Measurements from ENCODE around the gene TMPRSS12.
"Not testable (repeated sequence)": the region's sequence is repeated elsewhere in the genome, so short reads cannot be mapped to it uniquely, and the experiment has no call there.

TMPRSS12 gene

DNA sequence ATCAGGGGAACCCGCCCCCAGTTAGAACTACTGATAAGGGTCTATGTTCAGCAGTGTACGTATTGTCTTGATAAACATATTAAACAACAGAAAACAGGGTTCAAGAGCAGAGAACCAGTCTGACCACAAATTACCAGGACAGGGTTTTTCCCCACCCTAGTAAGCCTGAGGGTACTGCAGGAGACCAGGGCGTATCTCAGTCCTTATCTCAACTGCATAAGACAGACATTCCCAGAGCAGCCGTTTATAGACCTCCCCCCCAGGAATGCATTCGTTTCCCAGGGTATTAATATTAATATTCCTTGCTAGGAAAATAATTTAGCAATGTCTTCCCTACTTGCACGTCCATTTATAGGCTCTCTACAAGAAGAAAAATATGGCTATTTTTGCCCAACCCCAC is 69.6 kb downstream of the TMPRSS12 start:
- H3K27me3 ChIP-seq (ENCODE audit: control insufficient read depth, insufficient read depth, low read length); DNase-seq (ENCODE audit: low read depth, low spot score); H3K4me1 ChIP-seq (ENCODE audit: control insufficient read depth, insufficient read depth, low read length); H3K36me3 ChIP-seq (ENCODE audit: control insufficient read depth, insufficient read depth, low read length); H3K9me3 ChIP-seq (ENCODE audit: control insufficient read depth, insufficient read depth, low read length); H3K27ac ChIP-seq (ENCODE audit: low read length); H3K4me3 ChIP-seq (ENCODE audit: low read length): not testable (repeated sequence)
- no CpG with 5 or more reads among the region's 6 CpGs for WGBS (ENCODE audit: insufficient coverage, insufficient read length)

DNA sequence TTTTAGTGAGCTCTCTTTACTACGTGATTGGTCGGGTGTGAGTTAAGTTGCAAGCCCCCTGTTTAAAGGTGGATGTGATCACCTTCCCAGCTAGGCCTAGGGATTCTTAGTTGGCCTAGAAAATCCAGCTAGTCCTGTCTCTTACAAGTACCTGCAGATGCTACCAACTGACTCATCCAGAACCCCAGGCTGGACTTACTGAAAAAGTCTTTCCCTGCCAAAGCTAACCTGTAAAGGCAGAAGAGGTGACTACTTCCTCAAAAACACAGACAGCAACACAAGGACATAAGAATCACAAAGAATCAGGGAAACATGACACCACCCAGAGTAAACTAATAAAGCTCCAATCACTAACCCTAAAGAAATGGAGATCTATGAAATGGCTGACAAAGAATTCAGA is 70.5 kb downstream of the TMPRSS12 start:
- DNase-seq (ENCODE audit: low read depth, low spot score), result no peak
- Histone ChIP-seq H3K36me3 (ENCODE audit: control insufficient read depth, insufficient read depth, low read length) (no peaks in the 10 kb centered on the region), H3K4me3 (ENCODE audit: low read length) (no peak overlapping the region), H3K27me3 (ENCODE audit: control insufficient read depth, insufficient read depth, low read length) (no peaks in the 10 kb centered on the region), H3K27ac (ENCODE audit: low read length) (no peak overlapping the region), H3K4me1 (ENCODE audit: control insufficient read depth, insufficient read depth, low read length) (no peaks in the 10 kb centered on the region), H3K9me3 (ENCODE audit: control insufficient read depth, insufficient read depth, low read length) (peaks cover 4% of the 10 kb centered on the region; the same call in 1 of the 2 replicates)
- WGBS (ENCODE audit: insufficient coverage, insufficient read length), result no CpG with 5 or more reads among the region's 2 CpGs

DNA sequence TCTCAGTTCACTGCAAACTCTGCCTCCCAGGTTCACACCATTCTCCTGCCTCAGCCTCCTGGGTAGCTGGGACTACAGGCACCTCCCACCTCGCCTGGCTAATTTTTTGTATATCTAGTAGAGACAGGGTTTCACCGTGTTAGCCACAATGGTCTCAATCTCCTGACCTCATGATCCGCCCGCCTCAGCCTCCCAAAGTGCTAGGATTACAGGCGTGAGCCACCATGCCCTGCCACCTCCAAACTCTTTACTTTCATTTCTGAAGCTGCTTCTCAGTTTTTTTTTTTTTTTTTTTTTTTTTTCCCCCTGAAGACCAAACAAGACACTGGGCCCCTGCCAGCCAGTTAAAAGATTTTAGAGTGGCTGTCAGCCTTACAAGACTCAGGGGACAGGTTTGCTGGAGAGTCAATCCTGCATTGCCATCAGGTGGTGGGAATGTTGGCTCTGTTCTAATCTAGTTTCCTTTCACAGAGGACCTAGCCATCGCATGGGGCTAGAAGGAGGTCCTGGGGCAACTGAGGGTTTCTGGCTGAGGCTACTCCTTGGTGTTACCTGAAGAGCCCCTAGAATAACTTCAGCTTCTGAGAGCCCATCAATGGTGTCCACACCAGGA is 72.3 kb downstream of the TMPRSS12 start:
- no peaks in the 10 kb centered on the region for H3K27me3 ChIP-seq (ENCODE audit: control insufficient read depth, insufficient read depth, low read length)
- no peaks in the 10 kb centered on the region for H3K36me3 ChIP-seq (ENCODE audit: control insufficient read depth, insufficient read depth, low read length)
- H3K9me3 ChIP-seq (ENCODE audit: control insufficient read depth, insufficient read depth, low read length), result peaks cover 4% of the 10 kb centered on the region; the same call in 1 of the 2 replicates
- no CpG with 5 or more reads among the region's 6 CpGs for WGBS (ENCODE audit: insufficient coverage, insufficient read length)
- H3K4me1 ChIP-seq (ENCODE audit: control insufficient read depth, insufficient read depth, low read length), result no peaks in the 10 kb centered on the region
- no peak for DNase-seq (ENCODE audit: low read depth, low spot score)
- no peak overlapping the region for H3K27ac ChIP-seq (ENCODE audit: low read length)
- no peak overlapping the region for H3K4me3 ChIP-seq (ENCODE audit: low read length)

DNA sequence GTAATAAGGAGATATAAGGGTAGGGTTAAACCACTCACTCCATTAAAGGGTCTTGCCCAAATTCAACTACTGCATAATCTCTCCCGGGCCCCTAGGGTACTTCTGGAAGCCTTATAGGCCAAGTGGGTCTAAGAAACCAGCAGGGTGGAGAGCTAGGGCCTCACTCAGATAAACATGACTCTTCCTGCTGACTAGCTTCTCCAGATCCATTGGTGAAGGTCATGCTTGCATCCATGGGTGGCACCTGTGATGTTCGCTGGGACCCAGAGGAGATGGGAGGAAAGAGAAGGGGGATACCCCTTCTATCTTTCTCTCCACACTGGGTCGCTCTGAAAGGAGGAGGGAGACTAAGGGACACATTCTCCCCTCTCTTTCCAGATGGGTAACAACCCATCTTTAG is 73.6 kb downstream of the TMPRSS12 start:
- Histone ChIP-seq H3K4me3 (ENCODE audit: low read length) (no peak overlapping the region), H3K36me3 (ENCODE audit: control insufficient read depth, insufficient read depth, low read length) (no peaks in the 10 kb centered on the region), H3K27ac (ENCODE audit: low read length) (no peak overlapping the region), H3K9me3 (ENCODE audit: control insufficient read depth, insufficient read depth, low read length) (peaks cover 4% of the 10 kb centered on the region; the same call in 1 of the 2 replicates), H3K4me1 (ENCODE audit: control insufficient read depth, insufficient read depth, low read length) (no peaks in the 10 kb centered on the region), H3K27me3 (ENCODE audit: control insufficient read depth, insufficient read depth, low read length) (no peaks in the 10 kb centered on the region)
- DNase-seq (ENCODE audit: low read depth, low spot score), result no peak
- WGBS (ENCODE audit: insufficient coverage, insufficient read length), result no CpG with 5 or more reads among the region's 3 CpGs

DNA sequence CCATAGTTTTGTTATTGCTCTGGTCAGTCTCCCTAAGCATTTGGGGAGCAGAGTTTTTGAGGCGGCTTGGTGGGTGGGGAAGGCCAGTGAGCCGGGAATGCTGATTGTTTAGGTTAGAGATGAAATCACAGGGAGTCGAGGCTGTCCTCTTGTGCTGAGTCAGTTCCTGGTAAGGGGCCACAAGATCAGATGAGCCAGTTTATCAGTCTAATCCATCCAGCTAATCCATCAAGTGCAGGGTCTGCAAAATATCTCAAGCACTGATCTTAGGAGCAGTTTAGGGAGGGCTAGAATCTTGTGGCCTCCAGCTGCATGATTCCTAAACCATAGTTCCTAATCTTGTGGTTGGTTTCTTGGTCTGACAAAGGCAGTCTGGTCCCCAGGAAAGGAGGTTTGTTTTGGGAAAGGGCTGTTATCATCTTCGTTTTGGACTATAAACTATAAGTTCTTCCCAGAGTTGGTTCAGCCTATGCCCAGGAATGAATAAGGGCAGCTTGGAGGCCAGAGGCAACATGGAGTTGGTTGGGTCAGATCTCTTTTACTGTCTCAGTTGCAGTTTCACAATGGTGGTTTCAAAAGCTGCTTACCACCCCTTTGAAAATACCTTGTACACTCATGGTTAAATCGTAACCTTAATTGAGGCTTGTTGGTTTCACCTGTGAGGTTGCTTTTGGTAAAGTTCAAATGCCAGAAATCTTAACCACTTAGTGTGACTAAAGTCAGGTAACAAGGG is 76.0 kb downstream of the TMPRSS12 start:
- Histone ChIP-seq H3K4me1 (ENCODE audit: control insufficient read depth, insufficient read depth, low read length) (no peaks in the 10 kb centered on the region), H3K27ac (ENCODE audit: low read length) (no peak overlapping the region), H3K36me3 (ENCODE audit: control insufficient read depth, insufficient read depth, low read length) (no peaks in the 10 kb centered on the region), H3K27me3 (ENCODE audit: control insufficient read depth, insufficient read depth, low read length) (no peaks in the 10 kb centered on the region), H3K4me3 (ENCODE audit: low read length) (no peak overlapping the region), H3K9me3 (ENCODE audit: control insufficient read depth, insufficient read depth, low read length) (peaks cover 2% of the 10 kb centered on the region; the same call in 1 of the 2 replicates)
- no CpG with 5 or more reads among the region's 5 CpGs for WGBS (ENCODE audit: insufficient coverage, insufficient read length)
- no peak for DNase-seq (ENCODE audit: low read depth, low spot score)

DNA sequence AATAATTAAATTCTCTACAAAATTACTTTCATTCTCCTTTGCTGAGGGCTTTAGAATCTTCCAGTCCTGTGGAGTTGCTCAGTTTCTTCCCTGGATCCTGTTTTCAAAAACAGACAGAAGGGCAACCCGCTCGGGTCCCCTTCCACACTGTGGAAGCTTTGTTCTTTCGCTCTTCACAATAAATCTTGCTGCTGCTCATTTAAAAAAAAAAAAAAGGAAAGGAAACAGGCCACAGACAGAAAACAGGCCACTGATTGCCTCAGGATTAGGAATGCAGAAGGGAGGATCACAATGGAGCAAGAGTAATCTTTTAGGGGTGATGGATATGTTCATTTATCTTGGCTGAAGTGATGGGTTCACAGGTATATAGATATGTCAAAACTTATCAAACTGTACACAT is 80.1 kb downstream of the TMPRSS12 start:
- Histone ChIP-seq H3K4me3 (ENCODE audit: low read length) (no peak overlapping the region), H3K4me1 (ENCODE audit: control insufficient read depth, insufficient read depth, low read length) (no peaks in the 10 kb centered on the region), H3K9me3 (ENCODE audit: control insufficient read depth, insufficient read depth, low read length) (no peaks in the 10 kb centered on the region), H3K27me3 (ENCODE audit: control insufficient read depth, insufficient read depth, low read length) (no peaks in the 10 kb centered on the region), H3K27ac (ENCODE audit: low read length) (no peak overlapping the region), H3K36me3 (ENCODE audit: control insufficient read depth, insufficient read depth, low read length) (no peaks in the 10 kb centered on the region)
- WGBS (ENCODE audit: insufficient coverage, insufficient read length), result no CpG with 5 or more reads among the region's 3 CpGs
- DNase-seq (ENCODE audit: low read depth, low spot score), result no peak

DNA sequence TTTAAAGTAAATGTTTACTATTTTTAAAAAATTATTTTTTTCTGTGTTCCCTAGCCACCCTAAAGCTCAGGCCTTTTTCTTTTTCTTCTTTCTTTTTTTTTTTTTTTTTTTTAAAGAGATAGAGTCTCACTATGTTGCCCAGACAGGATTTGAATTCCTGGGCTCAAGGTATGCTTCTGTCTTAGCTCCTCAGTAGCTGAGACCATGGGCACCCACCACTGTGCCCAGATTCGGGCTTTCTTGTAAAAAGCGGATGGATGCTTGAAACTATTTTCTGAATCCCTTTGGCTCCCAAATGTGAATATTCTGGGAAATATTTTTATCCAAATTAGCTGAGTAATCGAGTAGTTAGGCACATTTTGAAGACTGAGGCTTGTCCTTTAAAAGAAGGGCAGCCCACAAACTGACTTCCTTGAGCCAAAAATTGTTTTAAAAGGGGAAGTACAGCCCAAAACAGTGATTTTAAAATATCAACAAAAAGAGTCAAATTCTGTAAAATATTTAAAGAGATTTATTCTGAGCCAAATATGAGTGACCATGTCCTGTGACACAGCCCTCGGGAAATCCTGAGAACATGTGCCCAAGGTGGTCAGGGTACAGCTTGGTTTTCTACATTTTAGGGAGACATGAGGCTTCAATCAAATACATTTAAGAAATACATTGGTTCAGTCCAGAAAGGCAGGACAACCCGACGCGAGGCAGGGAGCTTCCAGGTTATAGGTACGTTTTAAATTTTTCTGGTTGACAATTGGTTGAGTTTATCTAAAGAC is 80.8 kb downstream of the TMPRSS12 start:
- H3K27ac ChIP-seq (ENCODE audit: low read length), result no peak overlapping the region
- DNase-seq (ENCODE audit: low read depth, low spot score), result no peak
- no CpG with 5 or more reads among the region's 8 CpGs for WGBS (ENCODE audit: insufficient coverage, insufficient read length)
- no peaks in the 10 kb centered on the region for H3K9me3 ChIP-seq (ENCODE audit: control insufficient read depth, insufficient read depth, low read length)
- no peaks in the 10 kb centered on the region for H3K4me1 ChIP-seq (ENCODE audit: control insufficient read depth, insufficient read depth, low read length)
- no peaks in the 10 kb centered on the region for H3K36me3 ChIP-seq (ENCODE audit: control insufficient read depth, insufficient read depth, low read length)
- no peak overlapping the region for H3K4me3 ChIP-seq (ENCODE audit: low read length)
- H3K27me3 ChIP-seq (ENCODE audit: control insufficient read depth, insufficient read depth, low read length), result no peaks in the 10 kb centered on the region

DNA sequence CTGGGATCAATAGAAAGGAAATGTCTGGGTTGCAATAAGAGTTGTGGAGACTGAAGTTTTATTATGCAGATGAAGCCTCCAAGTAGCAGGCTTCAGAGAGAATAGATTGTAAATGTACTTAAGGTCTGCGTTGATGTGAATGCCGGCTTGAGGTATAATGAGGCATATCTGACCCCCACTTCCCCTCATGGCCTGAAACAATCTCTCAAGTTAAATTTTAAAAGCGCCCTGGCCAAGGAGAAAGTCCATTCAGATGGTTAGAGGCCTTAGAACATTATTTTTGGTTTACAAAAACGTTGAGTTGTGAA is 81.4 kb downstream of the TMPRSS12 start:
- H3K27ac ChIP-seq (ENCODE audit: low read length), result no peak overlapping the region
- H3K4me1 ChIP-seq (ENCODE audit: control insufficient read depth, insufficient read depth, low read length), result no peaks in the 10 kb centered on the region
- no peaks in the 10 kb centered on the region for H3K36me3 ChIP-seq (ENCODE audit: control insufficient read depth, insufficient read depth, low read length)
- no peaks in the 10 kb centered on the region for H3K9me3 ChIP-seq (ENCODE audit: control insufficient read depth, insufficient read depth, low read length)
- H3K4me3 ChIP-seq (ENCODE audit: low read length), result no peak overlapping the region
- no peaks in the 10 kb centered on the region for H3K27me3 ChIP-seq (ENCODE audit: control insufficient read depth, insufficient read depth, low read length)
- no peak for DNase-seq (ENCODE audit: low read depth, low spot score)
- WGBS (ENCODE audit: insufficient coverage, insufficient read length), result no CpG with 5 or more reads among the region's 4 CpGs

DNA sequence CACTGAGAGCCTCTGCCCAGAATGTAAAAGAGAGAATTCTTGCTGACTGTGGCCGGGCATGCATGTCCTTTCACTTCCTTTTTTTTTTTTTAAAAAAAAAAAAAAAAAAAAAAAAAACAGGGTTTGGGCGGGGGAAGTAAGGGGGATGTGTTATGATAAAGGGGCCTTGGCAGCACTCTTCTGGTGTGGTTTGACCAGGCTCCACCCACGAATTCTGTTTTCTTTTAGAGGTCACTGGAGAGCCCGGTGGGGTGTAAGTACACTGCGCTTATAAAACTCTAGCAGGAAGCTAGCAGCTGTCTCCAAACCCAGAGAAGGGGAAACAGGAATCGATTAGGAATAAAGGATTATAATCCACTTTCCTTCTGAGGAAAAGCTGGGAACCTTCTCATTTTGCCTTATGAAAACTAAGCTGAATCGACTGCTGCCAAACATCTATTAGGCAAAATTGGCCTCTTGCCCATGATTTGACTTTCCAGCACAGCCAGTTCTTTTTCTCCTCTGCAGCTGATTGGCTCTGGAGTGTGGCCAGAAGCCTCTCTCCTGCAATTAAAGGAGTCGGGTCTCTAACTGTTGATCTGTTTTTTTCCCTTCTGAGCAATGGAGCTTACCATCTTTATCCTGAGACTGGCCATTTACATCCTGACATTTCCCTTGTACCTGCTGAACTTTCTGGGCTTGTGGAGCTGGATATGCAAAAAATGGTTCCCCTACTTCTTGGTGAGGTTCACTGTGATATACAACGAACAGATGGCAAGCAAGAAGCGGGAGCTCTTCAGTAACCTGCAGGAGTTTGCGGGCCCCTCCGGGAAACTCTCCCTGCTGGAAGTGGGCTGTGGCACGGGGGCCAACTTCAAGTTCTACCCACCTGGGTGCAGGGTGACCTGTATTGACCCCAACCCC is 82.0 kb downstream of the TMPRSS12 start:
- H3K27me3 ChIP-seq (ENCODE audit: control insufficient read depth, insufficient read depth, low read length), result no peaks in the 10 kb centered on the region
- H3K27ac ChIP-seq (ENCODE audit: low read length), result no peak overlapping the region
- DNase-seq (ENCODE audit: low read depth, low spot score), result no peak
- no peaks in the 10 kb centered on the region for H3K36me3 ChIP-seq (ENCODE audit: control insufficient read depth, insufficient read depth, low read length)
- no CpG with 5 or more reads among the region's 13 CpGs for WGBS (ENCODE audit: insufficient coverage, insufficient read length)
- H3K9me3 ChIP-seq (ENCODE audit: control insufficient read depth, insufficient read depth, low read length), result no peaks in the 10 kb centered on the region
- H3K4me3 ChIP-seq (ENCODE audit: low read length), result peak overlapping the region; percentile 20; the same call in 1 of the 2 replicates
- no peaks in the 10 kb centered on the region for H3K4me1 ChIP-seq (ENCODE audit: control insufficient read depth, insufficient read depth, low read length)

DNA sequence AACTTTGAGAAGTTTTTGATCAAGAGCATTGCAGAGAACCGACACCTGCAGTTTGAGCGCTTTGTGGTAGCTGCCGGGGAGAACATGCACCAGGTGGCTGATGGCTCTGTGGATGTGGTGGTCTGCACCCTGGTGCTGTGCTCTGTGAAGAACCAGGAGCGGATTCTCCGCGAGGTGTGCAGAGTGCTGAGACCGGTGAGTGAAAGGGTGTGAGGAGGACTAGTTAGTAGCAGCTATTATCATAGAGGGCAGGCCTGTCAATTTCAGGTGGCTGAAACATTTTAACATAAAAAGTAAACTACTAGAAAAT is 82.6 kb downstream of the TMPRSS12 start:
- Histone ChIP-seq H3K9me3 (ENCODE audit: control insufficient read depth, insufficient read depth, low read length) (no peaks in the 10 kb centered on the region), H3K36me3 (ENCODE audit: control insufficient read depth, insufficient read depth, low read length) (no peaks in the 10 kb centered on the region), H3K4me3 (ENCODE audit: low read length) (peak overlapping the region; percentile 20; the same call in 1 of the 2 replicates), H3K27me3 (ENCODE audit: control insufficient read depth, insufficient read depth, low read length) (no peaks in the 10 kb centered on the region), H3K27ac (ENCODE audit: low read length) (no peak overlapping the region), H3K4me1 (ENCODE audit: control insufficient read depth, insufficient read depth, low read length) (no peaks in the 10 kb centered on the region)
- WGBS (ENCODE audit: insufficient coverage, insufficient read length), result no CpG with 5 or more reads among the region's 7 CpGs
- DNase-seq (ENCODE audit: low read depth, low spot score), result no peak
